ENCODE measurements around the gene FBXW4.

The FBXW4 gene

GRCh38 chr10:101565370-101565900 lies 129.5 kb downstream of the FBXW4 start:
- DNase-seq, result no peak

GRCh38 chr10:101564490-101564991 lies 130.4 kb downstream of the FBXW4 start:
- no peak for DNase-seq

- DNase-seq, result no peak
Measured at GRCh38 chr10:101563497-101564040, 131.4 kb downstream of the FBXW4 start.

- DNase-seq, result no peak
Measured at GRCh38 chr10:101563007-101563406, 132.0 kb downstream of the FBXW4 start.

GRCh38 chr10:101562231-101562630 lies 132.7 kb downstream of the FBXW4 start:
- DNase-seq, result no peak

- no peak for DNase-seq
Measured at GRCh38 chr10:101561068-101561915, 133.7 kb downstream of the FBXW4 start.

Data from NCI-H1694 treated with DMSO at 0.1 percent for 48 hours (cell line).